Fibroblast of skin of left quadriceps (primary cell): ENCODE data around the gene NME1.

Experiments used
- DNase-seq, 2 experiments: peaks; one replicate each; pipeline ENCODE4 v3.0.0-alpha.2; 2013; ENCODE audit warnings: low read depth in 2 of 2

Gene NME1

DNA sequence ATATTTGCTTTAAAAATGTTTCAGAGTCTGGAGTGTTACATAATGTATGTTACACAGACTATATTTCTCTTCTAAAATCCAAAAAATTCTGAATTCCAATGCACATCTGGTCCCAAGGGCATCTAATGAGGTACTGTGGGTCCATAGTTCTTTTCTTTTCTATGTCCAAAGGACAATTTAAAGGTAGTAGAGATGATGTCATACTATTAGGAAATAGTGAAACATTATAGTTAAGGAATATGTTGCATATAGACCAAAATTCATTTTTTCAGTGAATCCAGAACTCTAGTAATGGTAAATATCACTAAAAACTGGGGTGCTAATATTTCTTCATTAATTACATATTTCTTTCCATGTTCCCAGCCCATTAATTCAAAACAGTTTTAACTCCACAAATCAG, 35.8 kb downstream of the NME1 start:
- DNase-seq, result no peak

DNA sequence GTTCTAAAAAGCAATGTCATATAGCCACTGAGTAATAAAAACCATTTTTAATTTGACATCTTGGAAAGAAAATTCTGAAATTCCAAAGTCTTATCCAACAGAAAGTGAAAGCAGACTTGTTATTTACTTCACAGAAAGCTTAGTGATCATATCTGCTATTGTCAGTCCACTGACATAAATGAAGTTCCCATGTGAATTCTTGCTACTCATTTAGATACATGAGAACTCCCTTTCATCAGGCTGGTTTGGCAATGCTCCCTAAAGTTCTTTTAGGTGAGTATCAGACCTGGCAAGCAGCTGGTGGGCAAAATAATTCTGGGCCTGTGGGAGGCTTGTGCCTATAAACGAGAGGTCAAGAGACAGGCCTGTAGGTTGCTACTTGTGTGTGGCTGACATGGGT, 36.3 kb downstream of the NME1 start:
- no peak for DNase-seq

DNA sequence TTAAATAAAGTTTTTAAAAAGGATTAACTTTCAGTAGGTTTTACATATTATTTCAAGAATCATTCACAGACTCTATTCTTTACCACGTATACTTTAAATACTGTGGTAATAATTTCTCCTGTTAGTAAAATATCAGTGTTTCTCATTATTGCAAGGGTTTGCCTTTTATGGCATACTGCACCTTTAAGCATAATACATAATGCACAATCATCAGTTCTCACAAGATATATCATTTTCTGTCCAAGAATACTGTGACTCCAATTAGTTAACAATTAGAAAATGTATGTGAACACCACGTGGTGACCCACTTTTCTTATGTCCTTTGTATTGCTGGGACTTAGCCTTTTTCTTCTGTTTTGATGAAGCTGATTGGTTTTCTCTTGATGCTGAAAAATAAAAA, 38.5 kb downstream of the NME1 start:
- no peak for DNase-seq

DNA sequence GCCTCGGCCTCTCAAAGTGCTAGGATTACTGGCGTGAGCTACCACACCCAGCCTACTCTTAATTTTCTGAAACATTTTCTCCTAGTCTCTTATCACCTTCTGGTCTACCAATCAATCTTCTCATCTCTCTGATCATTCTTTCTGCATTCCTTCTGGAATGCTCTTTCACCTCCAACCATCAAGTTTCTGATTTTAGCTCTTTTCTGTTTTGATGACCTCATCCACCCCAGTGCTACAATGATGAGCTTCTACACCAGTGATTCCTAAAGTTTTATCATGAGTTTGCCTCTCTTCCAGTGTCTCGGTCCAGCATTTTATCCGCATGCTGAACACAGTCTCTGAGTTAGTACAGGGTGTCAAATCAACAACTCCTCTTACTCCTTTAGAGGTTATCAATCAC, 44.4 kb downstream of the NME1 start:
- no peak for DNase-seq

DNA sequence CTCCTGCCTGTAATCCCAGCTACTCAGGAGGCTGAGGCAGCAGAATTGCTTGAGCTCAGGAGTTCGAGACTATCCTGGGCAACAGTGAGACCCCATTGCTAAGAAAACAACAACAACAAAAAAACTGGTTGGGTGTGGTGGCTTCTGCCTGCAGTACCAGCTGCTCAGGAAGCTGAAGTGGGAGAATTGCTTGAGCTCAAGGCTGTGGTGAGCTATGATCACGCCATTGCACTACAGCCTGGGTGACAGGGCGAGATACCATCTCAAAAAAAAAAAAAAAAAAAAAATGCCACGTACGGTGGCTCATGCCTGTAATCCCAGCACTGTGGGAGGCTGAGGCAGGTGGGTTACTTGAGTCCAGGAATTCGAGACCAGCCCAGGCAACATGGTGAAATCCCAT, 46.9 kb downstream of the NME1 start:
- DNase-seq, result no peak

DNA sequence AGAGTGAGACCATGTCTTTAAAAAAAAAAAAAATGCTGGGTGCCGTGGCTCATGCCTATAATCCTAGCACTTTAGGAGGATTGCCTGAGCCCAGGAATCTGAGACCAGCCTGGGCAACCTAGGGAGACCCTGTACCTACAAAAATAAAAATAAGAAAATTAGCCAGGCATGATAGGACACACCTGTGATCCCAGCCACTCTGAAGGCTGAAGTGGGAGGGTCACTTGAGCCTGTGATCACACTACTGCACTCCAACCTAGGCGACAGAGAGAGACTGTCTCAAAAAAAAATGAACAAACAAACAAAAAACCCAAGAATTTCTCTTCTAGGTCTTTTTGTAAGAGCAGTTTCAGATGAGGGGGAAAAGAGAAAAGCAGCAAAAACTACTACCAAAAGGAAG, 47.5 kb downstream of the NME1 start:
- no peak for DNase-seq

DNA sequence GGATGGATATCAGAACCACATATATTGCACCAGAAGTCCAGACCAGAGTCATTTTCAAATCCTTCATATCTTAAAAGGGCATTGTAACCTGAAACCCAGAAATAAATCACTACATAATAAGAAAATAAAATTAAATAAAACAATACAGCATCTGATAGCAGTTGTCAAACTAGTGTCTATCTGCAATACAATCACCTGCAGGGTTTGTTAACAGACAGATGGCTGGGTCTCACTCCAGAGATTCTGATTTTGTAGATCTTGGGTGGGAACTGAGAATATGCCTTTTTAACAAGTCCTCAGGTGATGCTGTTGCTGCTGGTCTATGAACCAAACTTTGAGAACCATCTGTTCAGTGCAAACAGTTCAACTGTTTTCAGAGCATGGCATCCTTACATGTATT, 50.5 kb downstream of the NME1 start:
- DNase-seq, result no peak
